Hepatocyte (in vitro differentiated cells): ENCODE data around the gene LY86.

Experiments used
- CTCF ChIP-seq: fragments of 200-600 bp; sonication (generic); IDR thresholded peaks from 2 replicates; pipeline ENCODE4 v1.5.1; 2016; ENCODE audit warnings: antibody characterized with exemption, mild to moderate bottlenecking; ENCODE audit not compliant: poor library complexity
- EZH2 ChIP-seq: fragments of 200-600 bp; sonication (generic); IDR thresholded peaks from 2 replicates; pipeline ENCODE4 v1.6.1; 2016; ENCODE audit warnings: antibody characterized with exemption, mild to moderate bottlenecking, borderline replicate concordance
- EZH2phosphoT487 ChIP-seq: fragments of 200-600 bp; sonication (generic); IDR thresholded peaks from one replicate; pipeline ENCODE4 v1.6.1; 2018; ENCODE audit warnings: antibody characterized with exemption, mild to moderate bottlenecking, low read depth, moderate library complexity; ENCODE audit not compliant: unreplicated experiment, severe bottlenecking

DNA sequence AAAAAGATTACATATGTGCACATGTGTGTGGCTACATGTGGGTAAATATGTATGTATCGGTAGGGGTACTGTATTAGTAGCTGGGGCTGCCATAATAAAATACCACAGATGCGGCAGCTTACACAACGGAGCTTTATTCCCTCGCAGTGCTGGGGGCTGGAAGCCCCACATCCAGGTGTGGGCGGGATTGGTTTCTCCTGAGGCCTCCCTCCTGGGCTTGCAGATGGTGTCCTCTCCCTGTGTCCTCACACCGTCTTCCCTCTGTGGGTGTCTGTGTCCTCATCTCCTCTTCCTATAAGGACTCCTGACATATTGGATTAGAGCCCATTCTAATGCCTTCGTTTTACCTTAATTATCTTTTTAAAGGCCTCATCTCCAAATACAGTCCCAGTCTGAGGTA is 97.7 kb downstream of the LY86 start:
- TF ChIP-seq EZH2, result no peak
- TF ChIP-seq CTCF, result no peak
- no peak for TF ChIP-seq EZH2phosphoT487
